ENCODE measurements around the gene CCNY. TPM values are rescaled to one million over a fixed set of nuclear protein-coding genes. Genes with fewer than 3 reads are reported as not detected.

CCNY gene
- total RNA-seq, 1 donor from 2014 or later, result 37.5 TPM

DNA sequence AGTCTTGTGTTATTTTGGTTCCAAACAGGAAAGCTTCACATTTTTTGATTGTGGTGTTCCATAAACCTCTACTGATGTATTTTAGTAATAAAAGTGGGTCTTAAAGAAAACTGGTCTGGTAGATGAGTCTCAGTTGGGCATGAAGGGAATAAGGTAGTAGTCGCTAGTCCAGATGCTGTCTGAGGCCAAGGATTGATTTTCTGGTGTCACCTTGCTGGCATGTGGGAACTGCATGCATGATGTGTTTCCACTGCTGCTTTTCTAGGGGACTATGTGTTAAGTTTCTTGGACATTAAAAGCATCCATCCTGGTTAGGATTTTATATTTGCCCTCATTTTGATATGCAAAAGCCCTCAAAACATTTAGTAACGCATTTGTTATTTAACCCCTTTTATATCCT, 145.1 kb downstream of the CCNY start:
- no peaks in the 10 kb centered on the region for H3K27me3 ChIP-seq
- intact Hi-C loops (cut with DNase I), result no loop called here
- H3K4me1 ChIP-seq, result peaks cover 0 to 5% of the 10 kb centered on the region in 2 donors
- H3K36me3 ChIP-seq, result no peaks in the 10 kb centered on the region
- no peak for DNase-seq (ENCODE audit: low spot score in 2 of 2)
- H3K9me3 ChIP-seq, result no peaks in the 10 kb centered on the region
- no peak overlapping the region for H3K27ac ChIP-seq
- TF ChIP-seq, protein P1, sequence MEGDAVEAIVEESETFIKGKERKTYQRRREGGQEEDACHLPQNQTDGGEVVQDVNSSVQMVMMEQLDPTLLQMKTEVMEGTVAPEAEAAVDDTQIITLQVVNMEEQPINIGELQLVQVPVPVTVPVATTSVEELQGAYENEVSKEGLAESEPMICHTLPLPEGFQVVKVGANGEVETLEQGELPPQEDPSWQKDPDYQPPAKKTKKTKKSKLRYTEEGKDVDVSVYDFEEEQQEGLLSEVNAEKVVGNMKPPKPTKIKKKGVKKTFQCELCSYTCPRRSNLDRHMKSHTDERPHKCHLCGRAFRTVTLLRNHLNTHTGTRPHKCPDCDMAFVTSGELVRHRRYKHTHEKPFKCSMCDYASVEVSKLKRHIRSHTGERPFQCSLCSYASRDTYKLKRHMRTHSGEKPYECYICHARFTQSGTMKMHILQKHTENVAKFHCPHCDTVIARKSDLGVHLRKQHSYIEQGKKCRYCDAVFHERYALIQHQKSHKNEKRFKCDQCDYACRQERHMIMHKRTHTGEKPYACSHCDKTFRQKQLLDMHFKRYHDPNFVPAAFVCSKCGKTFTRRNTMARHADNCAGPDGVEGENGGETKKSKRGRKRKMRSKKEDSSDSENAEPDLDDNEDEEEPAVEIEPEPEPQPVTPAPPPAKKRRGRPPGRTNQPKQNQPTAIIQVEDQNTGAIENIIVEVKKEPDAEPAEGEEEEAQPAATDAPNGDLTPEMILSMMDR (IDR thresholded peaks at IDR 0.05), result no peak
- no peak overlapping the region for H3K4me3 ChIP-seq

DNA sequence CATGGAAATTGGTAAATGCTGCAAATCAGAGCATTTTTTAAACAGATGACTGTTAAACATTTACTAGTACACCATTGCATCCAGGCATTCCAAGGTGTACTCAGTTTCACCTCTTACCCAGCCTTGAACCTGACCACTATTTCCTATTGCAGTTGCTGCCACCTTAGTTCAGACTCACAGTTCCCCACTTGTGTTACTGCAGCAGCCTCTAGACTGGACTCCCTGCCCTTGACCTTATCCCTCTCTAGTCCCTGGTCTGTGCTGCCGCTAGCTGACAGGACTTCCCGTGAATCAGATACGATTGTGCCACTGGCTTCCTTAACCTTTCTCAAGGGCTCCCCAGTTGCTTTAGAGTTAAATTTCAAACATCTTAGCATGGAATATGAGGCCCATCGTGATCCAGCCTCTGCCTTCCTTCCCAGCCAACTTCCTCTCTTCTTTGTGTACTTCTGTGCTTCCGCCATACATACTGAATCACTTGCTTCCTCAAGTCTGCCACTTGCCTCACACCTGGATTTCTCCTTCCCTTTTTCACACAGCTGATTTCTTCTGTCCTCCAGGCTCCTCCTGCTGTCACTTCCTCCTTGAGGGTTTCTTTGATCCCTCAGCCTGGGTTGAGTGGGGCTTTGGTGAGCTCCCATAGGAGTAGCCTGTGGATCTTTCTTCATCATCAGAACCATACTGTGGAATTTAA, 150.1 kb downstream of the CCNY start:
- H3K9me3 ChIP-seq, result no peaks in the 10 kb centered on the region
- no peak for DNase-seq (ENCODE audit: low spot score in 2 of 2)
- H3K27me3 ChIP-seq, result no peaks in the 10 kb centered on the region
- intact Hi-C loops (cut with DNase I), result no loop called here
- H3K4me3 ChIP-seq, result no peak overlapping the region
- H3K27ac ChIP-seq, result no peak overlapping the region
- H3K36me3 ChIP-seq, result no peaks in the 10 kb centered on the region
- H3K4me1 ChIP-seq, result peaks cover 0 to 5% of the 10 kb centered on the region in 2 donors
- TF ChIP-seq, protein P1 (IDR thresholded peaks at IDR 0.05), result no peak

DNA sequence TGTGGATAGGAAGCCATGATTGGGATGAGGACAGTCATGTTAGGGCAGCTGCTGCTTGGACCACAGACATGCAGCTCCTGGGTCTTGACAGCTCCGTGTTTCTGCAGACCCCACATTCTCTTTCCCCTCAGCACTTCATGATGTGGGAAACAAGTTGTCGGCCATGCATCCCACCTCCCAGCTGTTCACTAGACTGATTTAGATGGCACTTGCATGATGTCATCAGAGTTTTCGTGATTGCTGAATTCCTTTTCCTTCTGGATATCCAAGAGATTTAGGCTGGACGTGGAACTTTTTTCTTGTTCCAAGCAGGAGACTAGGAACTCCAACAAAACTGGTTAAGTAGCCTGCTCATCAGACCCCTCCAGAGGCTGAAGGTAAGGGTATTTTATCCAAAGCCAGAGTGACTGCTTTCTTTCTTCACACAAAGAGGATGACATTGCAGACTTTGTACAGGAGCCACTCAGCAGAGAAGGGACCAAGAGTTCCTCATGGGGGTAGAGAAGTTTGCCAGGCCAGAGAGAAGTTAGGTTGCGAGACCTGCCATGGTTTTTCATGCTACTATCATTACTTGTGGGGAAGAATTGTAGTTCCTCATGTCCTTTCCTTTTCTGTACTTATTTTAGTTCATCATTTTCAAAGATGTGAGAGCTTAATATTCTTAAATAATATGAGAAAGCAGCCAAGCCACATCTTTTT, 151.2 kb downstream of the CCNY start:
- no peaks in the 10 kb centered on the region for H3K27me3 ChIP-seq
- intact Hi-C loops (cut with DNase I), result no loop called here
- H3K9me3 ChIP-seq, result no peaks in the 10 kb centered on the region
- H3K27ac ChIP-seq, result peak overlapping the region in 1 of 2 donors; percentile 19
- no peak overlapping the region for H3K4me3 ChIP-seq
- TF ChIP-seq, protein P1 (IDR thresholded peaks at IDR 0.05), result no peak
- peaks cover 0 to under 1% of the 10 kb centered on the region in 2 donors for H3K4me1 ChIP-seq
- no peaks in the 10 kb centered on the region for H3K36me3 ChIP-seq
- no peak for DNase-seq (ENCODE audit: low spot score in 2 of 2)

DNA sequence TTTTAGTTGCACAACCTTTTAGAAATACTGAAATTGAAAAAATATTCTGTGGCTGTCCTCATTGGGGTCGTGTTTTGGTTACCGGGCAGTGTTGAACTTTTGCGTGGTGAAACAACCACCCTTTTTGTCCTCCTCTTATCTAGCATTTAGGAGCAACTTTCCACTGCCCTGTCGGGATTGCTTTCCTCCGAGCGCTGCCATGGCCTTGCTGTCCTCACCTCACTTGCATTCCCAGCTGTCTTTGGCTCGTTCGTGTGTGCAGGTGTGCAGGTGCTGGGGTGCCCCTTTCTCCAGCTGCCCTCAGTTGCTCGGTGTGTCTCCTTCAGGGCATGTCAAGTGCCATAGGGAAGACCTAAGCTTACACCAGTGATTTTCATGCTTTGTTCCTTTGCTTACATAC, 151.9 kb downstream of the CCNY start:
- no peak overlapping the region for H3K4me3 ChIP-seq
- no peaks in the 10 kb centered on the region for H3K36me3 ChIP-seq
- TF ChIP-seq, protein P1 (IDR thresholded peaks at IDR 0.05), result no peak
- no peaks in the 10 kb centered on the region for H3K27me3 ChIP-seq
- no peaks in the 10 kb centered on the region for H3K9me3 ChIP-seq
- H3K27ac ChIP-seq, result no peak overlapping the region
- intact Hi-C loops (cut with DNase I), result no loop called here
- no peak for DNase-seq (ENCODE audit: low spot score in 2 of 2)
- H3K4me1 ChIP-seq, result peaks cover 0 to 2% of the 10 kb centered on the region in 2 donors

DNA sequence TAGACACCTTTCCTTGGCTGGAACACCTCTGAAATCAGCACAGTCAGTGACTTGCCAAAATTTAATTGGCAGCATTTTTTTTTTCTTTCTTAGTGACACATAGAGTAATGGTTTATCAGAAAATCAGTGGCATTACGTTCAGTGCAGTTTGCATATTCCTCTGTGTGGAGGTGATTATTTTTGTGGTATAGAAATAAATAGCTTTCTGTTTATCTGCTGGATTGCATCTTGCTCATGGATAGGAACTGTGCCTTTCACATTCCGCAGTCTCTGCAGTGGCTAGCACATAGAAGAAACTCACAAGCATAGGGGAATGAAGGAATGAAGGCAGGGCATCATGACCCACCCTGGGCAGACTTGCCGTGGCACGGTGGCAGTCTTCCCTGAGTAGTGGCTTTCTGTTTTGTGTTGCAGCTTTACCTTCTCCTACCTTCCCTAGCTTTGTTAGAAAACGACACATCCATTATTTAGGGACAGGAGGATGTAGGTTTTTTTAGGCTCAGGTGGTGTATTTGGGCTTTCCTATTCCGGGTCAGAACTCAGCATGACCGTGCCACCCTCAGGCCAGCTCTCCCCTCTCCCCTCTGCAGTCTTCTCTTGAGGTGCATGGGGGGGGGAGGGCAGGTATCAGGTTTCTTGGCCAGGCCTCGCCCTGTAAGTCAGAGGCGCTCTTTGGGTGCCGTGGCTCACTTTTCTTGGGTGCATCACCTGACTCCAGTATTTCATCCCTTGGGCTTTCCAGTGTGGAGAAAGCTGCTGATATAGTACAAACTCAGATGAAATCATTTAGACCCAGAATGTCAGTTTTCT, 156.3 kb downstream of the CCNY start:
- no peak for DNase-seq (ENCODE audit: low spot score in 2 of 2)
- Histone ChIP-seq H3K4me1 (peaks cover 0 to 13% of the 10 kb centered on the region in 2 donors), H3K9me3 (no peaks in the 10 kb centered on the region), H3K36me3 (no peaks in the 10 kb centered on the region), H3K27me3 (no peaks in the 10 kb centered on the region), H3K27ac (no peak overlapping the region), H3K4me3 (no peak overlapping the region)
- TF ChIP-seq, protein P1 (IDR thresholded peaks at IDR 0.05), result no peak
- intact Hi-C loops (cut with DNase I), result no loop called here

Measured in ascending aorta (tissue), 2 donors.